Measurements from ENCODE around the gene TMEM185A. TPM values are rescaled to one million over a fixed set of nuclear protein-coding genes. Genes with fewer than 3 reads are reported as not detected.
"Not testable (repeated sequence)": the region's sequence is repeated elsewhere in the genome, so short reads cannot be mapped to it uniquely, and the experiment has no call there.

TMEM185A gene
- total RNA-seq, 1 experiment from 2014 or later: 23.6 TPM

DNA sequence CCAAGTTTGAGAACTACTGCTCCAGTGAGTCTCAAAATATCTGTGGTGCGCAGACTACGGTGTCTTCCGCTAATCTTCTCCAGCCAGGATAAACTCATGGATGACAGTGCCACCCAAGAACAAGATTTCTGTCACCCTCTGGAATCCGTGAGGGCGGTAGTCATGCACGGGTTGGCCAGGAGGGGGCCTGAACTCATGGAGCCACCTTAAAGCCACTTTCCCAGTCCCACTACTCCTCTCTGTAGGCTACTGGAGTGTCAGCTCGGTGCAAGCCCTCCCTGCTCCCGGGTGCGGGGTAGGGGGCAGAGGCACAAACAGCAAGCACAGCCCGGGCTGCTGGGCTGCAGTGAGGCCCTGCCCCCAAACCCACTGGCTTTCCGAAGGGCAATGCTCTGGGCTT lies 33.0 kb downstream of the TMEM185A start:
- TF ChIP-seq, protein P1, sequence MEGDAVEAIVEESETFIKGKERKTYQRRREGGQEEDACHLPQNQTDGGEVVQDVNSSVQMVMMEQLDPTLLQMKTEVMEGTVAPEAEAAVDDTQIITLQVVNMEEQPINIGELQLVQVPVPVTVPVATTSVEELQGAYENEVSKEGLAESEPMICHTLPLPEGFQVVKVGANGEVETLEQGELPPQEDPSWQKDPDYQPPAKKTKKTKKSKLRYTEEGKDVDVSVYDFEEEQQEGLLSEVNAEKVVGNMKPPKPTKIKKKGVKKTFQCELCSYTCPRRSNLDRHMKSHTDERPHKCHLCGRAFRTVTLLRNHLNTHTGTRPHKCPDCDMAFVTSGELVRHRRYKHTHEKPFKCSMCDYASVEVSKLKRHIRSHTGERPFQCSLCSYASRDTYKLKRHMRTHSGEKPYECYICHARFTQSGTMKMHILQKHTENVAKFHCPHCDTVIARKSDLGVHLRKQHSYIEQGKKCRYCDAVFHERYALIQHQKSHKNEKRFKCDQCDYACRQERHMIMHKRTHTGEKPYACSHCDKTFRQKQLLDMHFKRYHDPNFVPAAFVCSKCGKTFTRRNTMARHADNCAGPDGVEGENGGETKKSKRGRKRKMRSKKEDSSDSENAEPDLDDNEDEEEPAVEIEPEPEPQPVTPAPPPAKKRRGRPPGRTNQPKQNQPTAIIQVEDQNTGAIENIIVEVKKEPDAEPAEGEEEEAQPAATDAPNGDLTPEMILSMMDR (conservative IDR thresholded peaks at IDR 0.05): peak; percentile 30; the same call in 2 of the 3 replicates
- H3K4ac ChIP-seq (ENCODE audit: low read depth, low read length); H3K14ac ChIP-seq (ENCODE audit: insufficient read depth, low read length); H2BK12ac ChIP-seq (ENCODE audit: insufficient read length, low read depth, low read length); H3K23me2 ChIP-seq (ENCODE audit: insufficient read length, low read depth, low read length, poor library complexity, severe bottlenecking); H3K27ac Mint-ChIP-seq; H4K20me1 ChIP-seq (ENCODE audit: control insufficient read depth, insufficient read depth, insufficient read length); H3K27me3 Mint-ChIP-seq (ENCODE audit: low read depth); H4K91ac ChIP-seq (ENCODE audit: insufficient read length, low read depth, low read length); H3K79me1 ChIP-seq (ENCODE audit: insufficient read depth, low read depth, low read length, poor library complexity, severe bottlenecking); H3K56ac ChIP-seq (ENCODE audit: insufficient read length, low read depth, low read length); H3K4me1 ChIP-seq (ENCODE audit: insufficient read depth, low read length); H2BK15ac ChIP-seq (ENCODE audit: low read depth, low read length); H4K5ac ChIP-seq (ENCODE audit: insufficient read length, low read depth, low read length); H3K9ac ChIP-seq (ENCODE audit: extremely low read depth, insufficient read length, low read length); H3T11ph ChIP-seq (ENCODE audit: low read length); H3K9me3 ChIP-seq (ENCODE audit: control insufficient read depth, low read depth, low read length); H3K79me2 ChIP-seq (ENCODE audit: insufficient read depth, low read length); H3K4me2 ChIP-seq (ENCODE audit: insufficient read depth, insufficient read length, low read length); H3K27me3 ChIP-seq (ENCODE audit: insufficient read depth, low read length); H3K4me1 Mint-ChIP-seq; H3K23ac ChIP-seq (ENCODE audit: insufficient read length, low read depth, low read length); H2AK5ac ChIP-seq (ENCODE audit: insufficient read length, low read length); DNase-seq; H3K18ac ChIP-seq (ENCODE audit: insufficient read length, low read depth, low read length); H2BK120ac ChIP-seq (ENCODE audit: low read depth, low read length, poor library complexity, severe bottlenecking); H2BK5ac ChIP-seq (ENCODE audit: insufficient read length, low read length); H3K4me3 Mint-ChIP-seq; H4K8ac ChIP-seq (replicated peaks; ENCODE audit: insufficient read length, low read depth, low read length); H2AFZ ChIP-seq (ENCODE audit: low read length); H3K27ac ChIP-seq (ENCODE audit: insufficient read length, low read depth, low read length); H2BK20ac ChIP-seq (ENCODE audit: low read depth, low read length, poor library complexity, severe bottlenecking): not testable (repeated sequence)
- H3K36me3 Mint-ChIP-seq (ENCODE audit: insufficient read depth in 1 of 3, low read depth in 3 of 3): peaks cover 1 to 12% (median 10%) of the 10 kb centered on the region in 3 experiments; a peak in 4 of 7 replicates
- peaks cover 13% of the 10 kb centered on the region in 2 experiments; a peak in 4 of 5 replicates for H3K9me3 Mint-ChIP-seq
- WGBS (ENCODE audit: extremely low coverage, insufficient read length, low lambda C conversion rate): no CpG with 5 or more reads among the region's 11 CpGs

DNA sequence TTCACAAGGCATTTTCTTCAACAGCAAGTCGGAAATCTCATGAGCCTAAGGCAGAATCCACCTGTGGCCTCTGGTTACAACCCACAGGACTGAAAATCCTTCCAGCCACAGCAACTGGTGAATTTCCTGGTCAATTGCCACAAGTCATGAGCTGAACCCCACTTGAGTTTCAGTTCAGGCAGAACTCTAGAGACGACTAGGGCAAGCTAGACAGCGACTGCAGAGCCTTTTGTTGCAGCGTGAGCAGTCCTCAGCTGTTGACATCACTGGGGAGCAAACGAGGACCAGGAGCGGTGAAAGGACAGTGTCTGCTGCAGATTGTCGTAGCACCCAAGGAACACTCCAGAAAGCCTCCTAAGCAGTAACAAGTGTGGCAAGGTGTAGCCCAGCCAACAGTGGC lies 35.6 kb downstream of the TMEM185A start:
- H3K36me3 Mint-ChIP-seq (ENCODE audit: insufficient read depth in 1 of 3, low read depth in 3 of 3); H3K4ac ChIP-seq (ENCODE audit: low read depth, low read length); H3K4me1 ChIP-seq (ENCODE audit: insufficient read depth, low read length); H4K5ac ChIP-seq (ENCODE audit: insufficient read length, low read depth, low read length); H2AK5ac ChIP-seq (ENCODE audit: insufficient read length, low read length); H2BK20ac ChIP-seq (ENCODE audit: low read depth, low read length, poor library complexity, severe bottlenecking); DNase-seq; H2AFZ ChIP-seq (ENCODE audit: low read length); H3K9ac ChIP-seq (ENCODE audit: extremely low read depth, insufficient read length, low read length); H3K56ac ChIP-seq (ENCODE audit: insufficient read length, low read depth, low read length); H3T11ph ChIP-seq (ENCODE audit: low read length); H3K18ac ChIP-seq (ENCODE audit: insufficient read length, low read depth, low read length); H4K8ac ChIP-seq (replicated peaks; ENCODE audit: insufficient read length, low read depth, low read length); H4K91ac ChIP-seq (ENCODE audit: insufficient read length, low read depth, low read length); H3K23ac ChIP-seq (ENCODE audit: insufficient read length, low read depth, low read length); H3K9me3 ChIP-seq (ENCODE audit: control insufficient read depth, low read depth, low read length); H3K23me2 ChIP-seq (ENCODE audit: insufficient read length, low read depth, low read length, poor library complexity, severe bottlenecking); H3K27ac ChIP-seq (ENCODE audit: insufficient read length, low read depth, low read length); H3K27me3 Mint-ChIP-seq (ENCODE audit: low read depth); H4K20me1 ChIP-seq (ENCODE audit: control insufficient read depth, insufficient read depth, insufficient read length); H2BK5ac ChIP-seq (ENCODE audit: insufficient read length, low read length); H2BK15ac ChIP-seq (ENCODE audit: low read depth, low read length); H3K27ac Mint-ChIP-seq; H3K4me2 ChIP-seq (ENCODE audit: insufficient read depth, insufficient read length, low read length); H3K79me1 ChIP-seq (ENCODE audit: insufficient read depth, low read depth, low read length, poor library complexity, severe bottlenecking); H2BK12ac ChIP-seq (ENCODE audit: insufficient read length, low read depth, low read length); H3K27me3 ChIP-seq (ENCODE audit: insufficient read depth, low read length); H3K14ac ChIP-seq (ENCODE audit: insufficient read depth, low read length); H2BK120ac ChIP-seq (ENCODE audit: low read depth, low read length, poor library complexity, severe bottlenecking); H3K4me1 Mint-ChIP-seq; H3K4me3 Mint-ChIP-seq; H3K79me2 ChIP-seq (ENCODE audit: insufficient read depth, low read length); H3K9me3 Mint-ChIP-seq: not testable (repeated sequence)
- WGBS (ENCODE audit: extremely low coverage, insufficient read length, low lambda C conversion rate): no CpG with 5 or more reads among the region's 7 CpGs
